Adrenal gland (tissue), 12 donors: ENCODE data around the gene BLTP3B. TPM values are rescaled to one million over a fixed set of nuclear protein-coding genes. Genes with fewer than 3 reads are reported as not detected.

ENCODE experiments used
- DNase-seq, 7 donors: peaks; one replicate each; pipeline ENCODE4 v3.0.0-alpha.2; 2019 to 2020
- H3K27ac ChIP-seq, 5 donors: fragments of 200-600 bp; sonication (generic) in 4 of 5; 1 replicate in 3 of 5; 2 replicates in 2 of 5; pipeline versions ENCODE4 v1.5.1 to v1.8.0; 2016 to 2020; ENCODE audit warnings: mild to moderate bottlenecking in 1 of 5
- H3K27me3 ChIP-seq: fragments of 200-600 bp; 2 replicates; pipeline ENCODE4 v1.8.0; 2021
- H3K36me3 ChIP-seq, 2 donors: fragments of 200-600 bp; replicated peaks in 1 of 2; 1 replicate in 1 of 2; 2 replicates in 1 of 2; pipeline versions ENCODE4 v1.5.1 to v1.8.0; 2018 to 2022
- H3K4me1 ChIP-seq, 2 donors: fragments of 200-600 bp; replicated peaks in 1 of 2; 1 replicate in 1 of 2; 2 replicates in 1 of 2; pipeline versions ENCODE4 v1.5.1 to v1.8.0; 2018 to 2021
- H3K4me3 ChIP-seq, 4 donors: fragments of 200-600 bp; sonication (generic) in 3 of 4; one replicate each; pipeline ENCODE4 v1.5.1; 2016 to 2018
- H3K9me3 ChIP-seq, 3 donors: fragments of 200-600 bp; sonication (generic) in 1 of 3; replicated peaks in 1 of 3; 1 replicate in 2 of 3; 2 replicates in 1 of 3; pipeline versions ENCODE4 v1.5.1 to v1.8.0; 2016 to 2021
- CTCF ChIP-seq, 6 experiments: fragments of 450-650 bp in 4 of 6; fragments of 200-600 bp in 2 of 6; sonication (generic) in 1 of 6; IDR thresholded peaks; 1 replicate in 5 of 6; 2 replicates in 1 of 6; pipeline versions ENCODE4 v1.5.1 to v1.8.0; 2016 to 2021; ENCODE audit warnings: antibody characterized with exemption in 6 of 6, mild to moderate bottlenecking in 2 of 6, moderate library complexity in 1 of 6
- POLR2A ChIP-seq, 2 donors: fragments of 450-650 bp; IDR thresholded peaks; one replicate each; pipeline ENCODE4 v1.6.1; 2017; ENCODE audit warnings: antibody characterized with exemption in 2 of 2, mild to moderate bottlenecking in 2 of 2, moderate library complexity in 1 of 2
- WGBS, 4 donors: extraction: QIAGEN DNeasy Blood & Tissue Kit in 2 of 4; methylation state at CpG; one replicate each; pipeline versions ENCODE4 v1.1.5 to v1.1.7; 2013 to 2017; 5-methylcytosine and 5-hydroxymethylcytosine counted together
- intact Hi-C, 2 donors: fragments of 100-400 bp; cut with DNase I; formaldehyde crosslinking; loops; one replicate each; pipeline versions ENCODE4 v1.14.1 to v1.15.0; 2022 to 2023
- microRNA counts, 2 donors: library from miRNA; unstranded; fragments of <30 nt; microRNA quantifications; one replicate each; lab custom pipeline; 2016
- microRNA-seq, 3 donors: library from miRNA; unstranded; fragments of <30 nt; microRNA quantifications; one replicate each; pipeline ENCODE4, GENCODE V29; 2017 to 2020
- polyA plus RNA-seq, 3 donors: library from polyadenylated mRNA; stranded (reverse); fragments of 200-250 nt in 2 of 3; fragments of 350-450 nt in 1 of 3; fragmentation: Illumina TruSeq in 1 of 3; extraction: RNeasy Lipid Tissue Mini Kit (QIAGEN cat#74804) in 1 of 3; gene quantifications; one replicate each; pipeline ENCODE4 v1.2.3, GENCODE V29; 2013 to 2014
- small RNA-seq, 2 donors: library from RNA; depleted of rRNA; stranded (forward); fragments of <200 nt; gene quantifications; one replicate each; pipeline ENCODE3, GENCODE V24; 2016
- total RNA-seq, 9 donors: library from RNA; depleted of rRNA in 4 of 9; stranded (reverse); fragments of >200 nt in 4 of 9; fragments of 120-200 nt in 1 of 9; fragmentation: NEBNext Ultra II Directional in 1 of 9; extraction: Animal tissue kit (Norgen Biotek cat#: 25700) in 1 of 9; gene quantifications; one replicate each; pipeline versions ENCODE4 v1.1.0 to v1.2.4, GENCODE V29; 2013 to 2023
- donor health status: healthy with polysubstance abuse.
- donor health status: Bipolar disorder and iron deficiency.
- donor health status: DM: yes; HTN: yes; CAD: no.
- donor health status: DM: no; HTN: no; CAD: no.
- donor health status: DM: no; HTN: no; CAD: no.
- donor health status: DM: yes; HTN: yes; CAD: no.

Gene BLTP3B
- total and polyA plus RNA-seq, 12 donors: 6.0 to 50.2 (median 35.6) TPM

DNA sequence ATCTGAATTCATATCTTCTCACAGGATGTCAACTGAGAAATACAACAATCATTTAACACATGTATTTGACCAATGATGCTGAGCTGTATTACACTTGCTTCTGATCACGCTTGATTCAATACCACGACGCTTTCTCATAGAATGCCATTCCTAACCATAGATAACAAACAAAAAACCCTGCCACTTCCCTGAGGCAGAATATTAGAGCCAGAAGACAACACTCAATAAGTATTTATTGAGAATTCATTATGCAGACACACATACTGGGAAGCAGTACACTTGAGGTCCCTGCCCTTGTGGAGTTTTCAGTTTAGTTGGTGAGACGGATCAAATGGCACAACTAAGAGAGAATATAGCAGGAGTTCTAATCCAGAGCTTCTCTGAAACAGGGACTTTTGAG lies 32.4 kb downstream of the BLTP3B start:
- no peaks in the 10 kb centered on the region for H3K36me3 ChIP-seq
- TF ChIP-seq CTCF (IDR thresholded peaks at IDR 0.05) (no peak), POLR2A (IDR thresholded peaks at IDR 0.05) (no peak)
- DNase-seq: no peak
- no peaks in the 10 kb centered on the region for H3K9me3 ChIP-seq
- no peak overlapping the region for H3K4me3 ChIP-seq
- 96 to 99% (median 96%) methylated on average over 4 of the region's 4 CpGs for WGBS, 4 donors
- H3K27me3 ChIP-seq: no peaks in the 10 kb centered on the region
- intact Hi-C loops: no loop called here
- H3K4me1 ChIP-seq: peaks cover 6 to 16% of the 10 kb centered on the region in 2 donors
- no peak overlapping the region for H3K27ac ChIP-seq

- WGBS, 4 donors: 86 to 91% (median 89%) methylated on average over 6 of the region's 6 CpGs
- no peak for DNase-seq
- Histone ChIP-seq H3K4me1 (no peaks in the 10 kb centered on the region), H3K4me3 (no peak overlapping the region), H3K36me3 (no peaks in the 10 kb centered on the region), H3K27ac (no peak overlapping the region), H3K9me3 (no peaks in the 10 kb centered on the region), H3K27me3 (no peaks in the 10 kb centered on the region)
- intact Hi-C loops: no loop called here
- no peak for TF ChIP-seq CTCF (IDR thresholded peaks at IDR 0.05)
- no peak for TF ChIP-seq POLR2A (IDR thresholded peaks at IDR 0.05)
Measured at GRCh38 chr12:100106861-100107260, 35.8 kb downstream of the BLTP3B start.

DNA sequence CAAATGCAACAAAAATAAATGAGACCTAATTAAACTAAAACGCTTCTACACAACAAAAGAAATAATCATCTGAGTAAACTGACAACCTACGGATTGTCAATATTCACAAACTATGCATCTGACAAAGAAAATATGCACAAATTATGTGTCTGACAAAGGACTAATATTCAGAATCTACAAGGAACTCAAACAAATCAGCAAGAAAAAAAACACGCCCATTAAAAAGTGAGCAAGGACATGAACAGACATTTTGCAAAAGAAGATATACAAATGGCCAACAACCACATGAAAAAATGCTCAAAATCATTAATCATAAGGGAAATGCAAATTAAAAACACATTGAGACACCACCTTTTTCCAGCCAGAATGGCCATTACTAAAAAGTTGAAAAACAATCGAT lies 37.0 kb downstream of the BLTP3B start:
- Histone ChIP-seq H3K4me1 (no peaks in the 10 kb centered on the region), H3K27ac (no peak overlapping the region), H3K36me3 (no peaks in the 10 kb centered on the region), H3K9me3 (no peaks in the 10 kb centered on the region), H3K4me3 (no peak overlapping the region), H3K27me3 (no peaks in the 10 kb centered on the region)
- TF ChIP-seq CTCF (IDR thresholded peaks at IDR 0.05) (no peak), POLR2A (IDR thresholded peaks at IDR 0.05) (no peak)
- DNase-seq: no peak
- intact Hi-C loops: no loop called here
- WGBS, 4 donors: 96 to 99% (median 98%) methylated on average over 4 of the region's 4 CpGs

DNA sequence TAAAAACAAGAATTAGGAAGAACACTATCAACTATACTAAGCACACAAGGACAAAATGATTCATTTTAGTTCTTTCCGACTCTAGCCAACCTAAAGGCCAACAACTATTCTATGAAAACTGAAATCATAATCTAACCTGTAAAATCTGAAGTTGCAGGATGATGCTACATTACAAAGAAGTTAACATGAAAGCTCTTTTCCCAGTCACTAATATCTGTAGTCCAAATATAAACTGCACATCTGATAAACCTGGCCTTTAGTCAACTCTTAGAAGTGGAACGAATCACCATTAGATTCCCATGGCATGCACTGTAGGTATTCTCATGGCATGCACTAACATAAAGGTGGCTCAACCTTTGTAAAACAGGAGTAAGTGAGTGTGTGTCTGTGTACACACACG lies 41.7 kb downstream of the BLTP3B start:
- no peak for TF ChIP-seq CTCF (IDR thresholded peaks at IDR 0.05)
- no peak for TF ChIP-seq POLR2A (IDR thresholded peaks at IDR 0.05)
- intact Hi-C loops: no loop called here
- Histone ChIP-seq H3K4me3 (no peak overlapping the region), H3K4me1 (no peaks in the 10 kb centered on the region), H3K27ac (no peak overlapping the region), H3K36me3 (peaks cover 0 to 10% of the 10 kb centered on the region in 2 donors), H3K9me3 (no peaks in the 10 kb centered on the region), H3K27me3 (no peaks in the 10 kb centered on the region)
- 67 to 78% (median 70%) methylated on average over 3 of the region's 3 CpGs for WGBS, 4 donors
- no peak for DNase-seq

MicroRNAs within 50 kb of the gene (microRNA counts, 767-probe panel; counts per million panel counts)
- microRNA hsa-miR-1827 (lab: Ali Mortazavi, UCI): 0 counts per million in 2 donors

Small RNA genes within 50 kb of the gene (microRNA-seq; reads per million reads assigned to microRNA genes)
- gene MIR1827: 0 reads per million in 3 donors

Small RNA genes within 50 kb of the gene (small RNA-seq; reads per million reads assigned to genes)
- 0 reads per million in 2 donors for gene MIR1827
- 0 reads per million in 2 donors for gene RN7SL176P

Other genes starting within 250 kb of the BLTP3B start
- gene ANKS1B, start 157.9 kb downstream of the BLTP3B start, total RNA-seq: 10 to 100 TPM in 5 of 9 donors, 1 to 10 TPM in 4; 4.2 to 28.1 (median 10.2) TPM
- 1 to 10 TPM; 1.3 to 4.4 (median 4.0) TPM for gene ANKS1B, start 157.9 kb downstream of the BLTP3B start, polyA plus RNA-seq
- 10 to 100 TPM in 8 of 9 donors, 1 to 10 TPM in 1; 5.4 to 30.1 (median 24.0) TPM for gene ACTR6, start 57.9 kb upstream of the BLTP3B start, total RNA-seq
- 10 to 100 TPM in 2 of 3 donors, 1 to 10 TPM in 1; 9.3 to 23.9 (median 11.3) TPM for gene ACTR6, start 57.9 kb upstream of the BLTP3B start, polyA plus RNA-seq
- 1 to 10 TPM in 5 of 9 donors, under 1 TPM in 3, not detected in 1; 0.17 to 3.5 (median 1.8) TPM for gene DEPDC4, start 124.2 kb upstream of the BLTP3B start, total RNA-seq
- gene DEPDC4, start 124.2 kb upstream of the BLTP3B start, polyA plus RNA-seq: 1 to 10 TPM in 2 of 3 donors, under 1 TPM in 1; 0.67 to 1.7 (median 1.2) TPM
- 10 to 100 TPM; 29.9 to 54.6 (median 44.7) TPM for gene SCYL2, start 124.3 kb upstream of the BLTP3B start, total RNA-seq
- gene SCYL2, start 124.3 kb upstream of the BLTP3B start, polyA plus RNA-seq: 10 to 100 TPM; 12.1 to 45.0 (median 14.6) TPM
- under 1 TPM in 7 of 9 donors, not detected in 2; 0.11 to 0.85 (median 0.51) TPM for gene SLC17A8, start 214.2 kb upstream of the BLTP3B start, total RNA-seq
- under 1 TPM in 1 of 3 donors, not detected in 2; 0.09 TPM for gene SLC17A8, start 214.2 kb upstream of the BLTP3B start, polyA plus RNA-seq